ENCODE data around the gene TNNI3. TPM values are rescaled to one million over a fixed set of nuclear protein-coding genes. Genes with fewer than 3 reads are reported as not detected.
A peak's percentile ranks its signal among the peaks of the same experiment; 100 is the strongest.

TNNI3 gene
- total and polyA plus RNA-seq, 9 of the 15 experiments (the other 6 are each of a cell fraction or from before 2014, with no cell fraction given): 4.7 to 158 (median 42.0) TPM

GRCh38 chr19:55166530-55167268, 9.2 kb upstream of the TNNI3 start, which contains the start of gene DNAAF3 (continued):
- TF ChIP-seq ATF6 (CRISPR knock-in tag; IDR thresholded peaks at IDR 0.05) (no peak), CBX3 (IDR thresholded peaks at IDR 0.05; ENCODE audit: borderline replicate concordance in 1 of 2, low read length in 2 of 2) (no peak), KLF16 (IDR thresholded peaks at IDR 0.05) (no peak), SAP30 (IDR thresholded peaks at IDR 0.05; ENCODE audit: borderline replicate concordance, insufficient read depth, low read depth, low read length, poor library complexity, severe bottlenecking) (peak; percentile 63), ILF3 (IDR thresholded peaks at IDR 0.05; ENCODE audit: borderline replicate concordance) (no peak), BRD4 (IDR thresholded peaks at IDR 0.05) (no peak), CREB1 (IDR thresholded peaks at IDR 0.05) (0 out of 2 replicates have a peak, but pooled peaks have one; percentile 11), CREB1 (CRISPR knock-in tag; IDR thresholded peaks at IDR 0.05) (0 out of 2 replicates have a peak, but pooled peaks have one; percentile 14), SRSF7 (optimal IDR thresholded peaks at IDR 0.05; ENCODE audit: low read depth, low read length) (no peak), SP2 (IDR thresholded peaks at IDR 0.05; ENCODE audit: extremely low read depth, low read depth, low read length, poor library complexity, severe bottlenecking) (peak; percentile 79), RBM34 (IDR thresholded peaks at IDR 0.05; ENCODE audit: borderline replicate concordance, insufficient read depth, low read length) (no peak), HIVEP1 (CRISPR knock-in tag; IDR thresholded peaks at IDR 0.05) (no peak), SAFB (IDR thresholded peaks at IDR 0.05; ENCODE audit: borderline replicate concordance, low read depth, low read length) (no peak), NR1H2 (CRISPR knock-in tag; IDR thresholded peaks at IDR 0.05) (no peak), HMGXB4 (CRISPR knock-in tag; IDR thresholded peaks at IDR 0.05) (no peak), ZNF232 (CRISPR knock-in tag; IDR thresholded peaks at IDR 0.05) (no peak), HDAC1 (IDR thresholded peaks at IDR 0.05) (no peak), MNT (conservative IDR thresholded peaks at IDR 0.05) (peak; percentile 89 to 94), TFAM (CRISPR knock-in tag; conservative IDR thresholded peaks at IDR 0.05) (no peak), FOXK1 (CRISPR knock-in tag; IDR thresholded peaks at IDR 0.05; ENCODE audit: borderline replicate concordance) (no peak), TBP (optimal IDR thresholded peaks at IDR 0.05; ENCODE audit: low read depth, low read length) (peak; percentile 27), POLR2AphosphoS5 (IDR thresholded peaks at IDR 0.05; ENCODE audit: control insufficient read depth, insufficient read depth, low read depth, low read length) (no peak), NRF1 (conservative IDR thresholded peaks at IDR 0.05 in 1 of 2, IDR thresholded peaks at IDR 0.05 in 1 of 2) (peak; percentile 93 to 94), ZNF124 (CRISPR knock-in tag; IDR thresholded peaks at IDR 0.05) (no peak)
